ENCODE measurements around the gene PTPRT. TPM values are rescaled to one million over a fixed set of nuclear protein-coding genes. Genes with fewer than 3 reads are reported as not detected.

PTPRT gene
- total RNA-seq, 4 donors from 2014 or later, result 0.72 to 2.5 (median 1.4) TPM

DNA sequence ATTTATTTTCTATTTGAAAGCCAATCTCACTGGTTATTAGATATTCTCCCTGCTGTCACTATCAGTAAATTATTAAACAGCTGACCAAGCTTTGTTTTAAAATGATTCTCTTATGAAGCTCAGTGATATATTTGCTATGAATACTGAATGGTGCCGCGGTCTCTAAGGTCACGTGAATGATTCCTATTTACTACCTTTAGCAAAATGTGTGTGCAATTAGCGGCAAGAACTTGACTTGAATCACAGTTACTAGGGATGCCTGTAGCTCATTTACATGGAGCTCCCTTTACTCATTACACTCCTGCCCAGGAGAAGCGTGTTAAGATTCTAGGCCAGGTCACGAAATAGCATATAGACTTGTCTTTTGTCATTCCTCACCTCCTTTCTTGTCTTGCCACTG lies 12.4 kb upstream of the PTPRT start:
- H3K36me3 ChIP-seq, result no peaks in the 10 kb centered on the region
- no peaks in the 10 kb centered on the region for H3K4me1 ChIP-seq
- WGBS, result 89% methylated on average over 6 of the region's 6 CpGs
- peaks cover 3% of the 10 kb centered on the region for H3K9me3 ChIP-seq
- no peak overlapping the region for H3K4me3 ChIP-seq
- H3K27me3 ChIP-seq, result peaks cover 5% of the 10 kb centered on the region
- no peak for TF ChIP-seq POLR2AphosphoS5 (IDR thresholded peaks at IDR 0.05)
- no peak for TF ChIP-seq EP300 (IDR thresholded peaks at IDR 0.05)
- TF ChIP-seq CTCF (IDR thresholded peaks at IDR 0.05), result no peak
- no peak for TF ChIP-seq POLR2A (IDR thresholded peaks at IDR 0.05)
- DNase-seq (ENCODE audit: low spot score in 2 of 2), result no peak
- H3K27ac ChIP-seq, result no peak overlapping the region

GRCh38 chr20:43198607-43199006 lies 8.9 kb upstream of the PTPRT start:
- Histone ChIP-seq H3K36me3 (no peaks in the 10 kb centered on the region), H3K27ac (no peak overlapping the region), H3K4me3 (no peak overlapping the region), H3K27me3 (peaks cover 5% of the 10 kb centered on the region), H3K4me1 (no peaks in the 10 kb centered on the region), H3K9me3 (no peaks in the 10 kb centered on the region)
- no peak for DNase-seq (ENCODE audit: low spot score in 2 of 2)
- no peak for TF ChIP-seq POLR2AphosphoS5 (IDR thresholded peaks at IDR 0.05)
- TF ChIP-seq POLR2A (IDR thresholded peaks at IDR 0.05), result no peak
- TF ChIP-seq CTCF (IDR thresholded peaks at IDR 0.05), result no peak
- WGBS, result 67% methylated on average over 4 of the region's 4 CpGs

DNA sequence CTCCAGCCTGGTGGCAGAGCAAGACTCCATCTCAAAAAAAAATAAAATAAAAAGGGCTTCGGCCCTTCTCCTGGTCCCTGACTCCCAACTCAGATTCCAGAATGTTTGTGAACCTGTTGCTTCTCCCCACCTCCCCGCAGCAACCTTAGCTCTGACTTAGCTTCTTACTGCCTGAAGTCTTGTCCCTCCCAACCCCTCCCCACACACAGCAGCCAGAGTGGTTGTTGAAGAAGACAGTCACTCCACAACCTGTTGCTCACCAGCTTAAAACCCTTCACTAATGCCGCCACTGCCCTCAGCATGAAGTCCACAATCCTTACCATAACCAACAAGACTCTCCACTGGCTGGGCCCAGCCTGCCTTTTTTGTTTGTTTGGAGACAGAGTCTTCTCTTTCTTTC lies 6.5 kb upstream of the PTPRT start:
- DNase-seq (ENCODE audit: low spot score in 2 of 2), result no peak
- H3K27ac ChIP-seq, result no peak overlapping the region
- H3K36me3 ChIP-seq, result no peaks in the 10 kb centered on the region
- H3K4me1 ChIP-seq, result no peaks in the 10 kb centered on the region
- WGBS, result 92% methylated on average over 3 of the region's 3 CpGs
- H3K4me3 ChIP-seq, result no peak overlapping the region
- no peak for TF ChIP-seq EP300 (IDR thresholded peaks at IDR 0.05)
- no peak for TF ChIP-seq POLR2AphosphoS5 (IDR thresholded peaks at IDR 0.05)
- TF ChIP-seq POLR2A (IDR thresholded peaks at IDR 0.05), result no peak
- no peak for TF ChIP-seq CTCF (IDR thresholded peaks at IDR 0.05)
- peaks cover 20% of the 10 kb centered on the region for H3K27me3 ChIP-seq
- no peaks in the 10 kb centered on the region for H3K9me3 ChIP-seq

DNA sequence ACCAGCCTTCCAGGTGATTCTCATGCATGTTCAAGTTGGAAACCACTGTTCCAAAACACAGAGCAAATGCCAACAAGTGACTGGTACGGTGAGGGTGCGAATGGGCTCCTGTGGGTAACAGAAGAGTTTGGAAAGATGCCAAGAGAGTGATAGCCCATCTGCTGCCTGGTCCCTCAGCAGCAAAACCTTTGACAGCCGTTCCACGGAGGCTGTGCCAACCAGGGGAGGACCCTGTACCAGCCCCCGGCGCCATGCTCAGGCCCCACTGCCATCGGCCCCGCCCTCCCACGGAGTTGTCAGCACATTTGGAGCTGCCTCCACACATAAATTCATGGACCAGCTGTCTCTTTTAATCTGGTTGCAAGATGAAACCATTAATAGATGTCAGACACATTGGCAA lies 4.4 kb upstream of the PTPRT start:
- no peaks in the 10 kb centered on the region for H3K36me3 ChIP-seq
- H3K27ac ChIP-seq, result no peak overlapping the region
- TF ChIP-seq CTCF (IDR thresholded peaks at IDR 0.05) (no peak), POLR2A (IDR thresholded peaks at IDR 0.05) (no peak), POLR2AphosphoS5 (IDR thresholded peaks at IDR 0.05) (no peak), EP300 (IDR thresholded peaks at IDR 0.05) (no peak)
- H3K4me1 ChIP-seq, result peaks cover 8% of the 10 kb centered on the region
- no peak for DNase-seq (ENCODE audit: low spot score in 2 of 2)
- no peak overlapping the region for H3K4me3 ChIP-seq
- no peaks in the 10 kb centered on the region for H3K9me3 ChIP-seq
- H3K27me3 ChIP-seq, result peaks cover 41% of the 10 kb centered on the region
- WGBS, result 67% methylated on average over 9 of the region's 9 CpGs

- no peak for DNase-seq (ENCODE audit: low spot score in 2 of 2)
- Histone ChIP-seq H3K4me1 (peaks cover 15% of the 10 kb centered on the region), H3K27ac (no peak overlapping the region), H3K36me3 (no peaks in the 10 kb centered on the region), H3K9me3 (no peaks in the 10 kb centered on the region), H3K4me3 (no peak overlapping the region), H3K27me3 (peaks cover 48% of the 10 kb centered on the region)
- WGBS, result 78% methylated on average over 3 of the region's 3 CpGs
- TF ChIP-seq CTCF (IDR thresholded peaks at IDR 0.05), result no peak
- no peak for TF ChIP-seq POLR2A (IDR thresholded peaks at IDR 0.05)
- no peak for TF ChIP-seq POLR2AphosphoS5 (IDR thresholded peaks at IDR 0.05)
- TF ChIP-seq EP300 (IDR thresholded peaks at IDR 0.05), result no peak
Observed at GRCh38 chr20:43193443-43193842, 3.7 kb upstream of the PTPRT start.

Measured in suprapubic skin (tissue), 4 donors.